ENCODE data around the gene LRRN3. TPM values are rescaled to one million over a fixed set of nuclear protein-coding genes. Genes with fewer than 3 reads are reported as not detected.

Gene LRRN3
- total and polyA plus RNA-seq, 10 of the 15 experiments (the other 5 are each of a cell fraction or from before 2014, with no cell fraction given) = 0.02 to 0.24 (median 0.11) TPM; not detected in 3

- Histone ChIP-seq H3K9me3 (replicated peaks; ENCODE audit: control insufficient read depth, insufficient read depth, low read length) (no peaks in the 10 kb centered on the region), H3K36me3 (ENCODE audit: control insufficient read depth in 2 of 2, insufficient read depth in 2 of 2, low read length in 1 of 2) (no peaks in the 10 kb centered on the region), H3K4me1 (ENCODE audit: control insufficient read depth, insufficient read depth, low read length) (no peaks in the 10 kb centered on the region), H3K4me3 (no peak overlapping the region), H3K27ac (ENCODE audit: control insufficient read depth, insufficient read depth) (no peak overlapping the region), H3K27me3 (replicated peaks in 1 of 2; ENCODE audit: control insufficient read depth in 2 of 2, insufficient read depth in 2 of 2, low read length in 1 of 2) (no peaks in the 10 kb centered on the region), H2AFZ (ENCODE audit: control insufficient read depth, low read depth, low read length) (no peak overlapping the region), H3K4me2 (ENCODE audit: control insufficient read depth, insufficient read depth) (no peak overlapping the region), H3K79me2 (ENCODE audit: control insufficient read depth, insufficient read depth, low read length) (no peaks in the 10 kb centered on the region), H3K9ac (ENCODE audit: control insufficient read depth, insufficient read depth, low read length) (no peak overlapping the region), H4K20me1 (ENCODE audit: control insufficient read depth, insufficient read depth) (no peaks in the 10 kb centered on the region)
- peak; percentile 86 for ATAC-seq
- SMC1A ChIA-PET (ENCODE audit: uncharacterized antibody, unreplicated experiment) = interaction anchor here (1.0 to 3.6 kb wide), 4 partner anchors 9 to 29 kb away, joined by 3 to 22 read pairs (median 5); no protein-coding TSS in a partner anchor
- intact Hi-C loops (cut with micrococcal nuclease; ENCODE audit: unreplicated experiment) = no loop called here
- 5% methylated on average over 1 of the region's 1 CpG for WGBS (ENCODE audit: insufficient coverage, insufficient replicate concordance, low lambda C conversion rate, missing lambda C conversion rate)
- CTCF ChIA-PET = interaction anchor here (1.2 kb wide), 1 partner anchor 14 kb away, joined by 7 read pairs; no protein-coding TSS in a partner anchor
- in situ Hi-C loops (cut with MboI) = no loop called here
- no peak for DNase-seq (ENCODE audit: low read depth, low spot score)
- FAIRE-seq = peak; percentile 23
- POLR2A ChIA-PET = no interaction called here
- RAD21 ChIA-PET (ENCODE audit: unreplicated experiment) = interaction anchor here (0.6 to 2.2 kb wide), 2 partner anchors 25 to 429 kb away, joined by 3 to 10 read pairs; no protein-coding TSS in a partner anchor
- no TSS peak for BruUV-seq (replicated peaks)
- TF ChIP-seq NFYB (IDR thresholded peaks at IDR 0.05; ENCODE audit: insufficient read depth, low read depth, low read length) (no peak), SP1 (IDR thresholded peaks at IDR 0.05; ENCODE audit: low read depth, low read length) (no peak), TBL1XR1 (IDR thresholded peaks at IDR 0.05; ENCODE audit: low read depth, low read length) (no peak), JUND (IDR thresholded peaks at IDR 0.05; ENCODE audit: low read depth, low read length) (0 out of 2 replicates have a peak, but pooled peaks have one; percentile 20), NBN (IDR thresholded peaks at IDR 0.05) (0 out of 2 replicates have a peak, but pooled peaks have one; percentile 36), ZNF274 (IDR thresholded peaks at IDR 0.05; ENCODE audit: insufficient read depth, insufficient read length) (no peak), SKIL (IDR thresholded peaks at IDR 0.05; ENCODE audit: low read depth, poor library complexity, severe bottlenecking) (no peak), CREB1 (IDR thresholded peaks at IDR 0.05; ENCODE audit: low read depth) (peak; percentile 57; the same call in 1 of the 2 replicates), STAT3 (IDR thresholded peaks at IDR 0.05; ENCODE audit: low read depth, low read length) (no peak), NR2F1 (conservative IDR thresholded peaks at IDR 0.05) (no peak), ASH2L (IDR thresholded peaks at IDR 0.05; ENCODE audit: borderline replicate concordance, low read depth) (no peak), PKNOX1 (IDR thresholded peaks at IDR 0.05) (peak; percentile 92), FOXM1 (IDR thresholded peaks at IDR 0.05; ENCODE audit: low read depth, low read length) (no peak), CEBPB (IDR thresholded peaks at IDR 0.05; ENCODE audit: borderline replicate concordance in 1 of 2, low read depth in 2 of 2, low read length in 2 of 2) (no peak), HDAC6 (IDR thresholded peaks at IDR 0.05; ENCODE audit: unreplicated experiment) (no peak), ZBTB11 (CRISPR knock-in tag; IDR thresholded peaks at IDR 0.05) (no peak), SRF (IDR thresholded peaks at IDR 0.05; ENCODE audit: low read depth in 2 of 2, low read length in 2 of 2) (no peak), MTA2 (IDR thresholded peaks at IDR 0.05; ENCODE audit: low read depth) (peak; percentile 33; the same call in 1 of the 2 replicates)
Observed at GRCh38 chr7:111113263-111114017, 22.5 kb downstream of the LRRN3 start.

Data from GM12878 (cell line).